ENCODE data around the gene ENC1.
A peak's percentile ranks its signal among the peaks of the same experiment; 100 is the strongest.

The ENC1 gene

GRCh38 chr5:74599148-74599547 is 41.4 kb downstream of the ENC1 start:
- DNase-seq: no peak

- no peak for DNase-seq
These were observed 41.8 kb downstream of the ENC1 start for GRCh38 chr5:74598731-74599130.

GRCh38 chr5:74596927-74597326 is 43.6 kb downstream of the ENC1 start:
- DNase-seq: no peak

GRCh38 chr5:74595143-74595925 is 45.2 kb downstream of the ENC1 start:
- DNase-seq: no peak

- DNase-seq: no peak
These were observed 46.1 kb downstream of the ENC1 start for GRCh38 chr5:74594137-74595040.

- no peak for DNase-seq
These were observed 51.1 kb downstream of the ENC1 start for GRCh38 chr5:74589204-74590056.

GRCh38 chr5:74588415-74588814 is 52.1 kb downstream of the ENC1 start:
- no peak for DNase-seq

GRCh38 chr5:74587890-74588289 is 52.6 kb downstream of the ENC1 start:
- DNase-seq: no peak

- no peak for DNase-seq
These were observed 53.2 kb downstream of the ENC1 start for GRCh38 chr5:74587300-74587699.

GRCh38 chr5:74586856-74587255 is 53.7 kb downstream of the ENC1 start:
- no peak for DNase-seq

GRCh38 chr5:74582853-74583252 is 57.7 kb downstream of the ENC1 start:
- no peak for DNase-seq

- DNase-seq: no peak
These were observed 58.6 kb downstream of the ENC1 start for GRCh38 chr5:74581988-74582365.

GRCh38 chr5:74580729-74581109 is 59.8 kb downstream of the ENC1 start:
- no peak for DNase-seq

GRCh38 chr5:74579215-74579614 is 61.3 kb downstream of the ENC1 start:
- DNase-seq: peak; percentile 28 to 39

- no peak for DNase-seq
These were observed 62.0 kb downstream of the ENC1 start for GRCh38 chr5:74578356-74579044.

Data from activated CD4-positive, alpha-beta T cell treated with anti-CD3 and anti-CD28 coated beads, Interleukin-2, amount 50 U/mL, for 4 hours (primary cell).